ENCODE results near the gene GLCCI1. TPM values are rescaled to one million over a fixed set of nuclear protein-coding genes. Genes with fewer than 3 reads are reported as not detected.

The GLCCI1 gene
- total and polyA plus RNA-seq, 4 experiments from 2014 or later = 10.4 to 49.7 (median 34.3) TPM

DNA sequence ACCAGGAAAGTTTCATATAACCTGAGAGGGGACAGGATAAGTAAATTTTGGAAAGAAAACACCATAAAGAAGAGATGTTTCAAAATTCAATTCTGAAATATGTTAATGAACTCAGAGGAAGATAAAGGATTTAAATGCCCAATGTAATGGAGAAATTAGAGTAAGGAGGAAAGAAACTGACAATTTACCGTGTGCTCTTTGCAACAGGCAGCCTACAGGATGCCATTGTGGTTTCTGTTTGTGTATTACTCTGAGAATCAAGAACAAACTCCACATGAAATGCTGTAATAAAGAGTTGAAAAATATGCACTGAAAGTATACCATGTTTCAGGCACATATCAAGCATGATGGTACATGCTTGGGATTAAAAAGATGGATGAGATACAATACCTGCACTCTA is 44.8 kb upstream of the GLCCI1 start:
- Histone ChIP-seq H3K36me3 (ENCODE audit: insufficient read depth, low read length) (no peaks in the 10 kb centered on the region), H3K27ac (ENCODE audit: low read depth, low read length) (no peak overlapping the region), H3K9me3 (ENCODE audit: control insufficient read depth in 1 of 2, low read length in 2 of 2) (no peaks in the 10 kb centered on the region), H3K4me3 (ENCODE audit: low read length in 2 of 2) (no peak overlapping the region), H3K27me3 (ENCODE audit: insufficient read depth, low read length) (no peaks in the 10 kb centered on the region), H3K4me1 (ENCODE audit: insufficient read depth, low read length) (peaks cover 46% of the 10 kb centered on the region)
- Mint-ChIP-seq H3K9me3 (no peaks in the 10 kb centered on the region), H3K27ac (peak overlapping the region in 4 of 7 donors; percentile 30 to 87 (median 66)), H3K27me3 (no peaks in the 10 kb centered on the region), H3K4me1 (peaks cover 30 to 52% (median 37%) of the 10 kb centered on the region in 4 donors), H3K36me3 (no peaks in the 10 kb centered on the region), H3K4me3 (peak overlapping the region in 7 of 8 donors; percentile 25 to 78 (median 51))
- POLR2A ChIA-PET (ENCODE audit: partially characterized antibody) = no interaction called here
- intact Hi-C loops (cut with micrococcal nuclease) = loop anchor here (2.0 to 10.0 kb wide), 2 partner anchors 21 to 109 kb away; no protein-coding TSS in a partner anchor
- CTCF ChIA-PET (ENCODE audit: partially characterized antibody) = no interaction called here
- DNase-seq = no peak

DNA sequence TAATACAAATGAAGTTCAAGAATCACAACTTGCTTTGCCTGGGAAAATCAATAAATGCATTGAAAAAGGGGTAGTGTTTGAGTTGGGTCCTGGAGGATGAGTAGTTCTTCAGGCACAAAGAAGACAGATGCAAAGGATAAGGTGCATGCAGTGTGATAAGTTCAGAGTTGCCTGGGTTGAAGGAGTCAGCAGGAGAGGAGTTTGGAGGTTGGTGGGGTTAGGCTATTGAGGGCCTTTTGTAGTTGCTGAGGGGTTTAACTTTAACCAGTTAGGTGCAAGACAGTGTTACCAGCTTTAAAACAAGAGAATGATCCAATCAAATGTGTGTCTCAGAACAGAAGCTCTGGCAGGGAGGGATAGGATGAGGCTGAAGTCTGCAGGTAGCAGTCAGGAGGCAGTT is 44.3 kb upstream of the GLCCI1 start:
- no peaks in the 10 kb centered on the region for H3K36me3 ChIP-seq (ENCODE audit: insufficient read depth, low read length)
- H3K27me3 ChIP-seq (ENCODE audit: insufficient read depth, low read length) = no peaks in the 10 kb centered on the region
- peaks cover 41% of the 10 kb centered on the region for H3K4me1 ChIP-seq (ENCODE audit: insufficient read depth, low read length)
- Mint-ChIP-seq H3K36me3 (no peaks in the 10 kb centered on the region), H3K27ac (peak overlapping the region in 3 of 7 donors; percentile 43 to 87 (median 54)), H3K4me1 (peaks cover 28 to 47% (median 37%) of the 10 kb centered on the region in 4 donors), H3K9me3 (no peaks in the 10 kb centered on the region), H3K27me3 (no peaks in the 10 kb centered on the region), H3K4me3 (peak overlapping the region in 6 of 8 donors; percentile 2 to 78 (median 48))
- H3K9me3 ChIP-seq (ENCODE audit: control insufficient read depth in 1 of 2, low read length in 2 of 2) = no peaks in the 10 kb centered on the region
- H3K4me3 ChIP-seq (ENCODE audit: low read length in 2 of 2) = no peak overlapping the region
- POLR2A ChIA-PET (ENCODE audit: partially characterized antibody) = interaction anchor here (0.8 kb wide), 1 partner anchor 44 kb away, joined by 3 read pairs; the partner anchor contains the start of gene GLCCI1
- H3K27ac ChIP-seq (ENCODE audit: low read depth, low read length) = no peak overlapping the region
- CTCF ChIA-PET (ENCODE audit: partially characterized antibody) = no interaction called here
- intact Hi-C loops (cut with micrococcal nuclease) = loop anchor here (10.0 kb wide), 1 partner anchor 110 kb away; no protein-coding TSS in a partner anchor
- DNase-seq = no peak

DNA sequence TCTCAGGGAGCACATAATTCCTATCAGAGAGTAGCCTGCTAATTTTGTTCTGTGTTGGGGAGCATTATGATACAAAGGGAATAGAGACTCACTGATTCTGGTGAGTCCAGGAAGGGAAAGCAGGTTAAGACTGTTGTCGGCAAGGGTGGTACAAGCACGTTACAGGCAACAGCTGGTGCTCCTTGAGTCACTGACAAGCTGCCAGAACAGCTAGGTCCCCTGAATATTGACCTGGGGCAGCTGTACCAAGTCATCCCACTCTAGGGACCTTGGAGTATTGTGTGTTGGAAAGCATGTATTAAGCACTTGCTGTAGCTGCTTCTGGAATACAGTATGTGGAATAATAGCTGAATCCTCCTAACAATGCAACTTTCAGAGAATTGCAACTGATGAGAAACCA is 37.0 kb upstream of the GLCCI1 start:
- ChIA-PET CTCF (ENCODE audit: partially characterized antibody) (interaction anchor here (0.9 to 1.5 kb wide), 2 partner anchors 13 to 258 kb away, joined by 3 read pairs; no protein-coding TSS in a partner anchor), POLR2A (ENCODE audit: partially characterized antibody) (interaction anchor here (0.9 to 1.6 kb wide), 2 partner anchors 13 to 36 kb away, joined by 4 to 6 read pairs; no protein-coding TSS in a partner anchor)
- DNase-seq = no peak
- H3K9me3 ChIP-seq (ENCODE audit: control insufficient read depth in 1 of 2, low read length in 2 of 2) = no peaks in the 10 kb centered on the region
- Mint-ChIP-seq H3K27me3 (no peaks in the 10 kb centered on the region), H3K9me3 (no peaks in the 10 kb centered on the region), H3K4me3 (no peak overlapping the region), H3K36me3 (no peaks in the 10 kb centered on the region), H3K4me1 (peaks cover 0 to 14% (median 9%) of the 10 kb centered on the region in 4 donors), H3K27ac (peak overlapping the region in 1 of 7 donors; percentile 14)
- no peak overlapping the region for H3K27ac ChIP-seq (ENCODE audit: low read depth, low read length)
- H3K27me3 ChIP-seq (ENCODE audit: insufficient read depth, low read length) = no peaks in the 10 kb centered on the region
- no peak overlapping the region for H3K4me3 ChIP-seq (ENCODE audit: low read length in 2 of 2)
- H3K4me1 ChIP-seq (ENCODE audit: insufficient read depth, low read length) = peaks cover 4% of the 10 kb centered on the region
- intact Hi-C loops (cut with micrococcal nuclease) = no loop called here
- H3K36me3 ChIP-seq (ENCODE audit: insufficient read depth, low read length) = no peaks in the 10 kb centered on the region

GRCh38 chr7:7932553-7932952 is 36.0 kb upstream of the GLCCI1 start:
- no peaks in the 10 kb centered on the region for H3K9me3 Mint-ChIP-seq
- Histone ChIP-seq H3K36me3 (ENCODE audit: insufficient read depth, low read length) (no peaks in the 10 kb centered on the region), H3K4me1 (ENCODE audit: insufficient read depth, low read length) (peaks cover 4% of the 10 kb centered on the region), H3K4me3 (ENCODE audit: low read length in 2 of 2) (no peak overlapping the region), H3K9me3 (ENCODE audit: control insufficient read depth in 1 of 2, low read length in 2 of 2) (no peaks in the 10 kb centered on the region), H3K27ac (ENCODE audit: low read depth, low read length) (no peak overlapping the region), H3K27me3 (ENCODE audit: insufficient read depth, low read length) (no peaks in the 10 kb centered on the region)
- no peaks in the 10 kb centered on the region for H3K27me3 Mint-ChIP-seq
- CTCF ChIA-PET (ENCODE audit: partially characterized antibody) = interaction anchor here (1.5 kb wide), 1 partner anchor 12 kb away, joined by 3 read pairs; no protein-coding TSS in a partner anchor
- H3K36me3 Mint-ChIP-seq = no peaks in the 10 kb centered on the region
- H3K27ac Mint-ChIP-seq = no peak overlapping the region
- POLR2A ChIA-PET (ENCODE audit: partially characterized antibody) = no interaction called here
- intact Hi-C loops (cut with micrococcal nuclease) = no loop called here
- no peak for DNase-seq
- H3K4me3 Mint-ChIP-seq = no peak overlapping the region
- H3K4me1 Mint-ChIP-seq = peaks cover 0 to 14% (median 9%) of the 10 kb centered on the region in 4 donors

DNA sequence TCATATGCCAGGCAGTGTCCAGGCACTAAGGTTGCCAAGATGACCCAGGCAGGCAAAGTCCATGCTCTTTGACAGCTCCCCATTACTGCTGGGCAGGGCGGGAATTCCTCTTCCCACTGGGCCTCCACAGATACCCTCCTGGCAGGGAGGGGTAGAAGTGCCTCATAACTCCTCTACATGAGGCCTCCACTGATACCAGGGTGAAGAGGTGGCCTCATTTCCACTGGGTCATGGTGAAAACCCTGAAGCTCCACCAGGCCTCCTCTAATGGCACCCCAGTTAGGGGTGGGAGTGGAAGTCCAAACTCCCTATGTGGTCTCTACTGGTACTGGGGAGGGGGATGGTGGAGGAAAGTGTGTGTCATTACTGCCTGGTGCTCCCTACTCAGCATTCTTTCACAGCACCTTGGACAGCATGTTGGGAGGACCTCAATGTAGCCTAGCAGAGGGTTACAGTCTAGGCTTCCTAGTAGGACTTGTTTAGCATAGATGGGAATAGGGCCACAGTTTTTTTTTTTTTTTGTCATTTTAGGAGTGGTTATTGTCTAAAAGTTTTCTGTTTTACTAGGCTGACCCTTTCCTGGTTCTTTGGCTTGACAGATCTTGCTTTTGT is 34.6 kb upstream of the GLCCI1 start:
- ChIA-PET POLR2A (ENCODE audit: partially characterized antibody) (interaction anchor here (1.3 kb wide), 1 partner anchor 34 kb away, joined by 3 read pairs; no protein-coding TSS in a partner anchor), CTCF (ENCODE audit: partially characterized antibody) (interaction anchor here (1.0 kb wide), 1 partner anchor 32 kb away, joined by 3 read pairs; no protein-coding TSS in a partner anchor)
- H3K27ac Mint-ChIP-seq = no peak overlapping the region
- no peak for DNase-seq
- no peaks in the 10 kb centered on the region for H3K9me3 Mint-ChIP-seq
- H3K27me3 ChIP-seq (ENCODE audit: insufficient read depth, low read length) = no peaks in the 10 kb centered on the region
- H3K4me1 ChIP-seq (ENCODE audit: insufficient read depth, low read length) = peaks cover 4% of the 10 kb centered on the region
- no peak overlapping the region for H3K27ac ChIP-seq (ENCODE audit: low read depth, low read length)
- intact Hi-C loops (cut with micrococcal nuclease) = no loop called here
- H3K36me3 Mint-ChIP-seq = no peaks in the 10 kb centered on the region
- no peaks in the 10 kb centered on the region for H3K9me3 ChIP-seq (ENCODE audit: control insufficient read depth in 1 of 2, low read length in 2 of 2)
- H3K4me1 Mint-ChIP-seq = peaks cover 0 to 14% (median 9%) of the 10 kb centered on the region in 4 donors
- no peaks in the 10 kb centered on the region for H3K27me3 Mint-ChIP-seq
- no peak overlapping the region for H3K4me3 Mint-ChIP-seq
- no peak overlapping the region for H3K4me3 ChIP-seq (ENCODE audit: low read length in 2 of 2)
- H3K36me3 ChIP-seq (ENCODE audit: insufficient read depth, low read length) = no peaks in the 10 kb centered on the region

GRCh38 chr7:7934945-7935344 is 33.7 kb upstream of the GLCCI1 start:
- ChIA-PET POLR2A (ENCODE audit: partially characterized antibody) (interaction anchor here (2.1 kb wide), 1 partner anchor 9 kb away, joined by 7 read pairs; no protein-coding TSS in a partner anchor), CTCF (ENCODE audit: partially characterized antibody) (no interaction called here)
- peak overlapping the region in 3 of 7 donors; percentile 2 to 58 (median 6) for H3K27ac Mint-ChIP-seq
- H3K9me3 Mint-ChIP-seq = no peaks in the 10 kb centered on the region
- no peak for DNase-seq
- intact Hi-C loops (cut with micrococcal nuclease) = no loop called here
- H3K27me3 Mint-ChIP-seq = no peaks in the 10 kb centered on the region
- no peak overlapping the region for H3K4me3 ChIP-seq (ENCODE audit: low read length in 2 of 2)
- peaks cover 0 to 14% (median 9%) of the 10 kb centered on the region in 4 donors for H3K4me1 Mint-ChIP-seq
- no peaks in the 10 kb centered on the region for H3K36me3 Mint-ChIP-seq
- no peaks in the 10 kb centered on the region for H3K27me3 ChIP-seq (ENCODE audit: insufficient read depth, low read length)
- H3K9me3 ChIP-seq (ENCODE audit: control insufficient read depth in 1 of 2, low read length in 2 of 2) = no peaks in the 10 kb centered on the region
- H3K27ac ChIP-seq (ENCODE audit: low read depth, low read length) = no peak overlapping the region
- peaks cover 4% of the 10 kb centered on the region for H3K4me1 ChIP-seq (ENCODE audit: insufficient read depth, low read length)
- H3K4me3 Mint-ChIP-seq = no peak overlapping the region
- no peaks in the 10 kb centered on the region for H3K36me3 ChIP-seq (ENCODE audit: insufficient read depth, low read length)

- H3K27me3 ChIP-seq (ENCODE audit: insufficient read depth, low read length) = no peaks in the 10 kb centered on the region
- H3K27ac ChIP-seq (ENCODE audit: low read depth, low read length) = no peak overlapping the region
- H3K9me3 Mint-ChIP-seq = no peaks in the 10 kb centered on the region
- H3K36me3 ChIP-seq (ENCODE audit: insufficient read depth, low read length) = no peaks in the 10 kb centered on the region
- H3K4me1 Mint-ChIP-seq = peaks cover 2 to 23% (median 17%) of the 10 kb centered on the region in 4 donors
- DNase-seq = no peak
- POLR2A ChIA-PET (ENCODE audit: partially characterized antibody) = no interaction called here
- H3K36me3 Mint-ChIP-seq = no peaks in the 10 kb centered on the region
- no peak overlapping the region for H3K4me3 Mint-ChIP-seq
- H3K9me3 ChIP-seq (ENCODE audit: control insufficient read depth in 1 of 2, low read length in 2 of 2) = no peaks in the 10 kb centered on the region
- no peaks in the 10 kb centered on the region for H3K27me3 Mint-ChIP-seq
- CTCF ChIA-PET (ENCODE audit: partially characterized antibody) = no interaction called here
- intact Hi-C loops (cut with micrococcal nuclease) = no loop called here
- H3K27ac Mint-ChIP-seq = no peak overlapping the region
- peaks cover 13% of the 10 kb centered on the region for H3K4me1 ChIP-seq (ENCODE audit: insufficient read depth, low read length)
- H3K4me3 ChIP-seq (ENCODE audit: low read length in 2 of 2) = no peak overlapping the region
Observed at GRCh38 chr7:7938471-7938870, 30.1 kb upstream of the GLCCI1 start.
